ENCODE data around the gene GCLC. TPM values are rescaled to one million over a fixed set of nuclear protein-coding genes. Genes with fewer than 3 reads are reported as not detected.

The GCLC gene
- total RNA-seq, 1 donor from 2014 or later: 37.0 TPM

DNA sequence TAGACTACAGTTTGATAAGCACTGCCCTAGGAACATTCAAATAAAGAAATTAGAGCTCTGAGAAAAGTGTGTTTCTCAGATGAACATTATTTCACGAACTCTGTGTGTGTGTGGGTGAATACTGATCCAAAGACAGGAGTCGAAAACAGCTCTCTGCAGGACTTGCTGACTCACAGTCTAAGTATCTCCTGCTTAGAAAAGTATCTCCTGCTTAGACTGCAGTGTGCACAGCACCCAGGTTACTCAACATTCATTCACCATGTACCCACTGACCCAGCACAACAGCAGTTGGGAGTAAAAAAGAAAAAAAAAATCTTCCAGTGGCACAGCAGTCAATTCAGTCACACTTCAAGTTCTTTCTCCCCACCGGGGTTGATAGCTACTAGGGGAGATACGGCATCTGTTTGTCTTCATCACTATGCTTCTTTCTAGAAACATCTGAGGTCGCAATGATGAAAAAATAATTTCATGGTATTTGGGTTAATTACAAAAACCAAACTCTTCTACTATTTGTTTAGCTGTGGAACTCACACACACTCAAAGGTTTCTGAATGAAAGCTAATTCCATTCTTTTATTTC, 48.0 kb downstream of the GCLC start:
- Histone ChIP-seq H3K36me3 (peaks cover 35% of the 10 kb centered on the region), H3K27me3 (ENCODE audit: low read depth) (no peaks in the 10 kb centered on the region), H3K4me1 (peaks cover 3% of the 10 kb centered on the region), H3K4me3 (no peak overlapping the region), H3K27ac (no peak overlapping the region), H3K9me3 (no peaks in the 10 kb centered on the region)
- TF ChIP-seq, protein P1, sequence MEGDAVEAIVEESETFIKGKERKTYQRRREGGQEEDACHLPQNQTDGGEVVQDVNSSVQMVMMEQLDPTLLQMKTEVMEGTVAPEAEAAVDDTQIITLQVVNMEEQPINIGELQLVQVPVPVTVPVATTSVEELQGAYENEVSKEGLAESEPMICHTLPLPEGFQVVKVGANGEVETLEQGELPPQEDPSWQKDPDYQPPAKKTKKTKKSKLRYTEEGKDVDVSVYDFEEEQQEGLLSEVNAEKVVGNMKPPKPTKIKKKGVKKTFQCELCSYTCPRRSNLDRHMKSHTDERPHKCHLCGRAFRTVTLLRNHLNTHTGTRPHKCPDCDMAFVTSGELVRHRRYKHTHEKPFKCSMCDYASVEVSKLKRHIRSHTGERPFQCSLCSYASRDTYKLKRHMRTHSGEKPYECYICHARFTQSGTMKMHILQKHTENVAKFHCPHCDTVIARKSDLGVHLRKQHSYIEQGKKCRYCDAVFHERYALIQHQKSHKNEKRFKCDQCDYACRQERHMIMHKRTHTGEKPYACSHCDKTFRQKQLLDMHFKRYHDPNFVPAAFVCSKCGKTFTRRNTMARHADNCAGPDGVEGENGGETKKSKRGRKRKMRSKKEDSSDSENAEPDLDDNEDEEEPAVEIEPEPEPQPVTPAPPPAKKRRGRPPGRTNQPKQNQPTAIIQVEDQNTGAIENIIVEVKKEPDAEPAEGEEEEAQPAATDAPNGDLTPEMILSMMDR (IDR thresholded peaks at IDR 0.05): no peak
- ATAC-seq: peak; percentile 52 to 62
- DNase-seq: no peak
- intact Hi-C loops (cut with DNase I): loop anchor here (10.0 kb wide), 2 partner anchors 158 to 228 kb away; no protein-coding TSS in a partner anchor

DNA sequence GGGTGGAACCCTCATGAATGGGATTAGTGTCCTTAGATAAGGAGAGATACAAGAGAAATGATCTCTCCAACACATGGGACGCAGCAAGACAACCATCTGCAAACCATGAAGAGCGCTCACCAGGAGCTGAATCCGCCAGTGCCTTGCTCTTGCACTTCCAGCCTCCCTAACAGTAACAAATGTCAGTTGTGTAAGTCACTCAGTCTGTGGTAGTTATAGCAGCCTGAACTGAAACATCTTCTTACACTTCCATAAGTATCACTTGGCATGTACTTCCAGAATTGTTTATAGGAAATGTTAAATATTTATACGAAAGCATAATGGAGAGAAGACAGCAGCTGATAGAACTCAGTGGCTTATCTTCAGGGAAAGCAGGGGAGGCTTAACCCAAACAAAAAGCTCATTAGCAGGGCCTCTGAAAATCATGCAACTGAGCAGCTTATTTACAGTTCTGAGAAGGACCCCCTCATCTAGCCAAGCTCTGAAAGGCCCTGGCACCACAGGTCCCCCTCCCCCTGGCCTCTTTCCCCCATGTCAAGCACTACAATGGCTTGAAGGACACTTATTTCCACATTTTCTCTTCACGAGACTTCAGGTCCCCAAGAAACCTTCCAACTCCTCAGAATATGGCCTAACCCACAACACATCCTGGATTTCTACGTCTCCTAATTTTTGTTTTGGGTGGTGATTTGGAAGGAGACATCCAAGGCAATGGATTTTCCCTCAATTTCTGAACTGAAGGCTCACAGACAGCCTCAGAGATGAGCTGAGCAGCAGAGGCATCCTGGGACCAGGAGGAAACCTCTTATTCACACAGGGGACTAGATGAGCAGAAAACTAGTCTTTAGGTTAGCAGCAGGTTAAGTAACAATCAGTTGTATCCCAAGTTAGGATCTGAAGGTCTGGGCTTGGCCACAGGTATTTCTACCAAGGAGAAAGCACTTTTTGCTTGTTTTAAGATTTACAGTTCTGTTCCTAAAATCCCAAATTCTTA, 49.1 kb downstream of the GCLC start:
- Histone ChIP-seq H3K9me3 (no peaks in the 10 kb centered on the region), H3K27ac (no peak overlapping the region), H3K27me3 (ENCODE audit: low read depth) (no peaks in the 10 kb centered on the region), H3K36me3 (peaks cover 27% of the 10 kb centered on the region), H3K4me1 (peaks cover 3% of the 10 kb centered on the region), H3K4me3 (no peak overlapping the region)
- TF ChIP-seq, protein P1 (IDR thresholded peaks at IDR 0.05): no peak
- ATAC-seq (no peak), DNase-seq (no peak)
- intact Hi-C loops (cut with DNase I): loop anchor here (10.0 kb wide), 2 partner anchors 159 to 229 kb away; no protein-coding TSS in a partner anchor

DNA sequence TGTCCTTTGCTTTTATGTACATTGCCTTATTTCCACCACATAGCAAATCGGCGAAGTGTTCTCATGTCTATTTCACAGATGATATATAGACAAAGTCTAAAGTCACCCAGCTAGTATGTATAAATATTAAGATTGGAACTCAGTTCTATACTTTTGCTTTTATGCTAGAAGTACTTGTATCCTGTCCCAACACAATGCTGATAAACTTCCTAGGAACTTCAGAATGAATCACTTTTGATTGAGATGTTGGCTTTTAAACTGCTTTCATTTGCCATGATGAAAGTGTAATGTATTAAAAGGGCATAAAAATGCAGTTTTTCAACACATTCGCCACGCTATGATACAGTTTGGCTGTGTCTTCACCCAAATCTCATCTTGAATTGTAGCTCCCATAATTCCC, 50.8 kb downstream of the GCLC start:
- Histone ChIP-seq H3K36me3 (peaks cover 10% of the 10 kb centered on the region), H3K4me1 (peaks cover 3% of the 10 kb centered on the region), H3K9me3 (no peaks in the 10 kb centered on the region), H3K27ac (no peak overlapping the region), H3K27me3 (ENCODE audit: low read depth) (no peaks in the 10 kb centered on the region), H3K4me3 (no peak overlapping the region)
- ATAC-seq (no peak), DNase-seq (no peak)
- intact Hi-C loops (cut with DNase I): loop anchor here (10.0 kb wide), 2 partner anchors 161 to 231 kb away; no protein-coding TSS in a partner anchor
- TF ChIP-seq, protein P1 (IDR thresholded peaks at IDR 0.05): no peak

DNA sequence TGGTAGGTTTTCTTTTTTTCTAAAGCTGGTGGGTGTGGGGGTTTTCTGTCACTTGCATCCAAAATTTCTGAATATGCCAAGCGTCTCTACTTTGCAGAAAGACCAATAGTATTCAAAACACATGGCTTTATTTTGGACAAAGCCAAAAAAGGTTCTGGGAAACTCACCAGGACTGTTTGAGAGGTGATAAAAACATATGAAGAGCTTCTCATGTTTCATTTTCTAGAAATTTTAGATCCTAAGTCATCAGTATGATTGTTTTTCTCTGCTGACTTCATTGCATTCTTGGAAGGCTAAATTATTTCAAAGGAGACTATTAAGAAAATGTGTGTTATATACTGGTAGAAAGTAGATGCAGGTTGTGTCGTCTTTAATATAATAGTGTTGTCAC, 51.3 kb downstream of the GCLC start:
- Histone ChIP-seq H3K36me3 (peaks cover 7% of the 10 kb centered on the region), H3K4me1 (peaks cover 3% of the 10 kb centered on the region), H3K27me3 (ENCODE audit: low read depth) (no peaks in the 10 kb centered on the region), H3K4me3 (no peak overlapping the region), H3K9me3 (no peaks in the 10 kb centered on the region), H3K27ac (no peak overlapping the region)
- no peak for DNase-seq
- intact Hi-C loops (cut with DNase I): loop anchor here (10.0 kb wide), 2 partner anchors 161 to 231 kb away; no protein-coding TSS in a partner anchor
- TF ChIP-seq, protein P1 (IDR thresholded peaks at IDR 0.05): no peak
- no peak for ATAC-seq

DNA sequence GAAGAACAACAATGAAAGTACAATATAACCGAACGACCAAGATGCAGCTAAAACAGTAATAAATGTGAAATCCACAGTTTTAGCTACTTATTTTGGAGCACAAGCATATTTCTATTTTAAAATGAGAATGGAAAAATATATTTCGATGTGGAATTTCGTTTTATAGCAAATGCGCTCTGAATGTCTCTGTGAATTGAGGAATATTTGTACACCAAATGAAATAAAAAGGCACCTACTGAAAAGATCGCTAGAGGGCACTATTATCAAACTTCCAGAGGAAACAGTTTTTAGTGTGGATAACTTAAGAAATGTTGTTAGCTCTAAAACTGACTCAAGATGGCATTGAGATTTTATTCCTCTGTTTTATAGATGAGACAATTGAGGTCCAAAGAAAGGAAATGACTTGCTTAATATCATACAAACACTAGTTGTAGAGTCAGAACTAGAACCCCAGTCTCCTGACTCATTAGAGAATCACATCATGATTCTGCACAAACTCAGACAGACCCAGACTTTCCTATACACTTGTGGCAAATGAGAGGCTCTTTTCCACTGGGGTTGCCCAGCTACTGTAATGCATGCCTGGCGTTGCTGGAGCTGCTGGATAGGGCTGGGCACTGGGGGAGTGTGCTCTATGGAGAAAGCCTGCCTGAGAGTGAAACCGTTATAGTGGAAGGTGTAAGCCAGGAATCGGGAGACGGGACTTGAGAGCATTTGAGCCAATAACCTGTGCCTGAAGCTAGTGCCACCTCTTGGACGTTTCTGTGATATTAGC, 51.9 kb downstream of the GCLC start:
- TF ChIP-seq, protein P1 (IDR thresholded peaks at IDR 0.05): peak; percentile 75
- Histone ChIP-seq H3K27me3 (ENCODE audit: low read depth) (no peaks in the 10 kb centered on the region), H3K36me3 (peaks cover under 1% of the 10 kb centered on the region), H3K9me3 (no peaks in the 10 kb centered on the region), H3K4me3 (no peak overlapping the region), H3K4me1 (peaks cover 3% of the 10 kb centered on the region), H3K27ac (no peak overlapping the region)
- DNase-seq: no peak
- intact Hi-C loops (cut with DNase I): loop anchor here (10.0 kb wide), 2 partner anchors 162 to 232 kb away; no protein-coding TSS in a partner anchor
- peak; percentile 56 to 73 for ATAC-seq

Data from lower lobe of right lung (tissue), 2 donors.